ENCODE data around the gene DGKB. TPM values are rescaled to one million over a fixed set of nuclear protein-coding genes. Genes with fewer than 3 reads are reported as not detected.
"Not testable (repeated sequence)": the region's sequence is repeated elsewhere in the genome, so short reads cannot be mapped to it uniquely, and the experiment has no call there.

The DGKB gene
- total RNA-seq, 2 donors from 2014 or later = 0.52 TPM; not detected in 1

- H3K9me3 ChIP-seq = no peaks in the 10 kb centered on the region
- ATAC-seq = no peak
- no peak for DNase-seq
- no peaks in the 10 kb centered on the region for H3K36me3 ChIP-seq (replicated peaks in 1 of 2; ENCODE audit: insufficient read depth in 1 of 2, low read depth in 2 of 2)
- TF ChIP-seq CTCF (IDR thresholded peaks at IDR 0.05) (no peak), POLR2A (IDR thresholded peaks at IDR 0.05) (no peak)
- H3K4me1 ChIP-seq = no peaks in the 10 kb centered on the region
- H3K4me3 ChIP-seq = no peak overlapping the region
- intact Hi-C loops (cut with DNase I) = no loop called here
- no peak overlapping the region for H3K27ac ChIP-seq
- no peaks in the 10 kb centered on the region for H3K27me3 ChIP-seq
These were observed 609.8 kb downstream of the DGKB start for GRCh38 chr7:14292737-14293136.

GRCh38 chr7:14289957-14290356 lies 612.6 kb downstream of the DGKB start:
- no peaks in the 10 kb centered on the region for H3K27me3 ChIP-seq
- H3K9me3 ChIP-seq = no peaks in the 10 kb centered on the region
- H3K36me3 ChIP-seq (replicated peaks in 1 of 2; ENCODE audit: insufficient read depth in 1 of 2, low read depth in 2 of 2) = no peaks in the 10 kb centered on the region
- H3K4me3 ChIP-seq = no peak overlapping the region
- intact Hi-C loops (cut with DNase I) = no loop called here
- no peak overlapping the region for H3K27ac ChIP-seq
- no peak for TF ChIP-seq CTCF (IDR thresholded peaks at IDR 0.05)
- no peak for TF ChIP-seq POLR2A (IDR thresholded peaks at IDR 0.05)
- ATAC-seq = no peak
- DNase-seq = no peak
- H3K4me1 ChIP-seq = no peaks in the 10 kb centered on the region

DNA sequence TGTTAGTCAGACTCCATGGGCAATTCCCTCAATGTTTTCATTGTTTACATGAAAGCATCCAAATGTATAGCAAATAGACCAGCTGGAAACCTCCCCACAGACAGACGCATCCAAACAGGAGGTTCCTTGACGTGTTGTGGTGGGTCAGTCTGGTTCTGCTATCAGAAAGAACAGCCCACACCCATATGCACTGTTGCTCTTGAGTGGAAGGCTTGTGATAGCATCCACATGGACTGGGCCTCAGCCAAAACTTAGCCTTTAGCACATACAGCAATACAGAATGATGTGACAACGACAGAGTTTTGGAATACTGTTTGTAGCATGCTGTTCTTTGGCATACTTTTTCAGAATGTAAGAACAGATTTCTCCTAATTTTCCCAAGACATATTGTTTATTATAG lies 613.9 kb downstream of the DGKB start:
- H3K4me3 ChIP-seq = no peak overlapping the region
- TF ChIP-seq POLR2A (IDR thresholded peaks at IDR 0.05) (no peak), CTCF (IDR thresholded peaks at IDR 0.05) (no peak)
- DNase-seq (no peak), ATAC-seq (no peak)
- 44 to 74% methylated on average over 3 of the region's 3 CpGs for WGBS, 2 donors
- H3K9me3 ChIP-seq = no peaks in the 10 kb centered on the region
- no peaks in the 10 kb centered on the region for H3K4me1 ChIP-seq
- no peaks in the 10 kb centered on the region for H3K27me3 ChIP-seq
- H3K27ac ChIP-seq = no peak overlapping the region
- intact Hi-C loops (cut with DNase I) = no loop called here
- no peaks in the 10 kb centered on the region for H3K36me3 ChIP-seq (replicated peaks in 1 of 2; ENCODE audit: insufficient read depth in 1 of 2, low read depth in 2 of 2)

DNA sequence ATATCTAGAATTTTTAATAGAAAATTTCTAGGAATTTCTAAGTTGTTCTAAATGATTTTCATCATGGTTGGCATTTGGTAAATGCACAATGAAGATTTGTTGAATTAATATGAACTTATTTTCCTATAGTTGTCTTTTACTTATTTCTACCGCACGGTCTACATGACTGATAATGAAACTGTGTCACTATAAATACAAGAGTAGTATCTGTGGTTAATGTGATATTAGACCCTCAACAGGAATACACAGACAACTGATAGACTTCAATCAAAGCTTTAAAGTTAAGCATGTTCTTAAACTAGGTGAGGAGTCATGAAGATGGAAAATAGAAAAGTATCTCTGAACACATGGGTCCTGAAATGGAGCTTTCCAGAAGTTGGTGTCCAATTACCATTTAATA lies 615.2 kb downstream of the DGKB start:
- Histone ChIP-seq H3K9me3 (no peaks in the 10 kb centered on the region), H3K27me3 (no peaks in the 10 kb centered on the region), H3K36me3 (replicated peaks in 1 of 2; ENCODE audit: insufficient read depth in 1 of 2, low read depth in 2 of 2) (no peaks in the 10 kb centered on the region), H3K27ac (no peak overlapping the region), H3K4me3 (no peak overlapping the region), H3K4me1 (no peaks in the 10 kb centered on the region)
- 90 to 94% methylated on average over 2 of the region's 2 CpGs for WGBS, 2 donors
- intact Hi-C loops (cut with DNase I) = no loop called here
- no peak for TF ChIP-seq POLR2A (IDR thresholded peaks at IDR 0.05)
- DNase-seq (no peak), ATAC-seq (no peak)

- DNase-seq (no peak), ATAC-seq (no peak)
- intact Hi-C loops (cut with DNase I) = no loop called here
- H3K4me3 ChIP-seq = no peak overlapping the region
- H3K9me3 ChIP-seq = no peaks in the 10 kb centered on the region
- no peaks in the 10 kb centered on the region for H3K27me3 ChIP-seq
- no peaks in the 10 kb centered on the region for H3K36me3 ChIP-seq (replicated peaks in 1 of 2; ENCODE audit: insufficient read depth in 1 of 2, low read depth in 2 of 2)
- TF ChIP-seq CTCF (IDR thresholded peaks at IDR 0.05) (no peak), POLR2A (IDR thresholded peaks at IDR 0.05) (no peak)
- H3K4me1 ChIP-seq = no peaks in the 10 kb centered on the region
- no peak overlapping the region for H3K27ac ChIP-seq
- 48 to 58% methylated on average over 4 of the region's 4 CpGs for WGBS, 2 donors
These were observed 616.5 kb downstream of the DGKB start for GRCh38 chr7:14286036-14286435.

- H3K4me1 ChIP-seq; H3K4me3 ChIP-seq; intact Hi-C loops (cut with DNase I); H3K27me3 ChIP-seq; H3K27ac ChIP-seq; H3K36me3 ChIP-seq (replicated peaks in 1 of 2; ENCODE audit: insufficient read depth in 1 of 2, low read depth in 2 of 2); ATAC-seq; H3K9me3 ChIP-seq: not testable (repeated sequence)
- WGBS, 2 donors = 38 to 41% methylated on average over 11 to 20 of the region's 21 CpGs
- peak in 1 of 4 donors; percentile 6 for DNase-seq
These were observed 623.3 kb downstream of the DGKB start for GRCh38 chr7:14279065-14279871.

Measured in body of pancreas (tissue), 4 donors.